Heart right ventricle (tissue), 16 donors: ENCODE data around the gene ARAF. TPM values are rescaled to one million over a fixed set of nuclear protein-coding genes. Genes with fewer than 3 reads are reported as not detected.

Source experiments
- ATAC-seq, 8 donors: fragments of 200-7000 bp; cut with Tn5 transposase; one replicate each; pipeline ENCODE4 v1.9.1; 2020; ENCODE audit warnings: mild to moderate bottlenecking in 8 of 8, moderate library complexity in 8 of 8, moderate number of reproducible peaks in 1 of 8
- DNase-seq, 2 donors: peaks; one replicate each; pipeline ENCODE4 v3.0.0-alpha.2; 2020
- H3K27ac ChIP-seq, 10 donors: fragments of 200-600 bp; sonication (generic) in 2 of 10; one replicate each; pipeline versions ENCODE4 v1.5.0 to v1.8.0; 2020 to 2022; ENCODE audit warnings: mild to moderate bottlenecking in 3 of 10
- H3K27me3 ChIP-seq, 7 donors: fragments of 200-600 bp; one replicate each; pipeline ENCODE4 v1.8.0; 2021 to 2022; ENCODE audit warnings: mild to moderate bottlenecking in 2 of 7
- H3K36me3 ChIP-seq, 9 donors: fragments of 200-600 bp; sonication (generic) in 1 of 9; one replicate each; pipeline versions ENCODE4 v1.5.0 to v1.8.0; 2020 to 2022; ENCODE audit warnings: mild to moderate bottlenecking in 2 of 9
- H3K4me1 ChIP-seq, 9 donors: fragments of 200-600 bp; sonication (generic) in 1 of 9; one replicate each; pipeline versions ENCODE4 v1.5.0 to v1.8.0; 2020 to 2022; ENCODE audit warnings: mild to moderate bottlenecking in 4 of 9
- H3K4me3 ChIP-seq, 10 donors: fragments of 200-600 bp; sonication (generic) in 2 of 10; one replicate each; pipeline versions ENCODE4 v1.5.0 to v1.8.0; 2020 to 2022; ENCODE audit warnings: mild to moderate bottlenecking in 7 of 10, moderate library complexity in 2 of 10
- H3K9me3 ChIP-seq, 11 donors: fragments of 200-600 bp in 10 of 11; sonication (generic) in 2 of 11; one replicate each; pipeline versions ENCODE4 v1.5.0 to v1.8.0; 2013 to 2022; ENCODE audit warnings: mild to moderate bottlenecking in 2 of 11, control low read depth in 1 of 11, moderate library complexity in 1 of 11
- CTCF ChIP-seq, 9 donors: fragments of 200-600 bp; sonication (generic) in 2 of 9; IDR thresholded peaks; one replicate each; pipeline versions ENCODE4 v1.5.0 to v1.8.0; 2021 to 2022; ENCODE audit warnings: antibody characterized with exemption in 9 of 9, mild to moderate bottlenecking in 5 of 9, moderate library complexity in 1 of 9
- WGBS, 2 donors: extraction: QIAGEN DNeasy Blood & Tissue Kit; methylation state at CpG; one replicate each; pipeline ENCODE4 v1.1.7; 2013; ENCODE audit warnings: inconsistent platforms in 1 of 2; 5-methylcytosine and 5-hydroxymethylcytosine counted together
- intact Hi-C, 10 donors: fragments of 100-400 bp; cut with DNase I; formaldehyde crosslinking; loops; one replicate each; pipeline versions ENCODE4 v1.11.1 to v1.14.2; 2022
- microRNA-seq, 2 donors: library from miRNA; unstranded; fragments of <30 nt; microRNA quantifications; one replicate each; pipeline ENCODE4 v1.2.0, GENCODE V29; 2021
- polyA plus RNA-seq, 2 donors: library from polyadenylated mRNA; stranded (reverse); fragments of 200-250 nt; gene quantifications; one replicate each; pipeline ENCODE4 v1.2.3, GENCODE V29; 2013
- total RNA-seq, 10 donors: library from RNA; stranded (reverse); fragmentation: NEBNext Ultra II Directional in 3 of 10; extraction: Animal tissue kit (Norgen Biotek cat#: 25700) in 3 of 10; gene quantifications; one replicate each; pipeline versions ENCODE4 v1.2.1 to v1.2.4, GENCODE V29; 2021 to 2023
- donor health status: Arrhythmogenic right ventricular cardiomyopathy.
- donor health status: ischemic (EF 13 %, LVEDD 7.1; RV severe dilation, severe dysfunction).
- donor health status: healthy with polysubstance abuse.
- donor health status: DM: no; HTN: yes; CAD: no.
- donor health status: DM: no; HTN: no; CAD: no.
- donor health status: ischemic (EF 25% LVEDD 6.9; RV normal size, moderate dysfunction).
- donor health status: ischemic (EF 25% LVEDD 5.7; RV mildly dilated, moderate dysfunction).
- donor health status: healthy.
- donor health status: DM: yes; HTN: yes; CAD: no.
- donor health status: Ischemic cardiomyopathy.
- donor health status: ischemic (EF 35%, LVEDD 5.7; RV mildly dilated, moderate dysfunction).
- donor health status: nonischemic (EF 11% LVEDD 7.7; RV severe dilation, severe dysfunction).
- donor health status: DM: yes; HTN: yes; CAD: no.
- donor health status: PGD.
- donor health status: ischemic (EF 29% LVEDD 5.4; RV normal size, mild dysfunction).
- donor health status: nonischemic (EF 23%, LVEDD 6.1; RV moderate dilation, normal function).

The ARAF gene
- total and polyA plus RNA-seq, 12 donors = 45.2 to 93.1 (median 77.3) TPM

GRCh38 chrX:47619486-47620302 lies 58.7 kb downstream of the ARAF start, which contains the start of gene SYN1:
Gene SYN1 (minus strand): TSS chrX:47619857. CDS start chrX:47619728, 129 bp downstream.
- intact Hi-C loops = no loop called here
- TF ChIP-seq CTCF (IDR thresholded peaks at IDR 0.05) = peak in 3 of 9 donors; percentile 24 to 63 (median 41)
- ATAC-seq = peak; percentile 92 to 98 (median 94)
- Histone ChIP-seq H3K27ac (no peak within 1 kb of the TSS), H3K27me3 (peaks cover 0 to 48% (median 0%) of the 10 kb centered on the region in 7 donors), H3K9me3 (no peaks in the 10 kb centered on the region), H3K4me1 (peaks cover 0 to 5% (median 0%) of the 10 kb centered on the region in 9 donors), H3K36me3 (no peaks in the 10 kb centered on the region), H3K4me3 (peak within 1 kb of the TSS in 8 of 10 donors; percentile 10 to 48 (median 42))
- peak; percentile 79 to 83 for DNase-seq
- 1 to 3% methylated on average over 26 to 82 of the region's 88 CpGs for WGBS, 2 donors

GRCh38 chrX:47620303-47620685 lies 59.3 kb downstream of the ARAF start:
- no peak overlapping the region for H3K4me3 ChIP-seq
- DNase-seq (no peak), ATAC-seq (no peak)
- H3K27me3 ChIP-seq = peaks cover 0 to 47% (median 0%) of the 10 kb centered on the region in 7 donors
- no peaks in the 10 kb centered on the region for H3K36me3 ChIP-seq
- 48 to 49% methylated on average over 9 of the region's 9 CpGs for WGBS, 2 donors
- no peak for TF ChIP-seq CTCF (IDR thresholded peaks at IDR 0.05)
- intact Hi-C loops = no loop called here
- no peak overlapping the region for H3K27ac ChIP-seq
- H3K4me1 ChIP-seq = peaks cover 0 to 5% (median 0%) of the 10 kb centered on the region in 9 donors
- H3K9me3 ChIP-seq = no peaks in the 10 kb centered on the region

Small RNA genes within 50 kb of the gene (microRNA-seq; reads per million reads assigned to microRNA genes)
- 0 reads per million in 2 donors for gene MIR4769

Other genes with a start within 250 kb of the ARAF start
- under 1 TPM in 3 of 10 donors, not detected in 7; 0.15 to 0.25 (median 0.23) TPM for gene ZNF157, start 190.6 kb upstream of the ARAF start, total RNA-seq
- under 1 TPM; 0.03 to 0.15 TPM for gene ZNF157, start 190.6 kb upstream of the ARAF start, polyA plus RNA-seq
- gene ZNF41, start 78.0 kb upstream of the ARAF start, total RNA-seq = 10 to 100 TPM; 10.6 to 19.3 (median 14.8) TPM
- 1 to 10 TPM; 3.1 to 6.7 TPM for gene ZNF41, start 78.0 kb upstream of the ARAF start, polyA plus RNA-seq
- gene TIMP1, start 21.2 kb downstream of the ARAF start, total RNA-seq = 100 to 1,000 TPM in 2 of 10 donors, 10 to 100 TPM in 8; 32.8 to 534 (median 68.8) TPM
- gene TIMP1, start 21.2 kb downstream of the ARAF start, polyA plus RNA-seq = 100 to 1,000 TPM; 240 to 826 TPM
- 10 to 100 TPM; 10.4 to 16.3 (median 13.8) TPM for gene SYN1, start 58.7 kb downstream of the ARAF start, total RNA-seq
- gene SYN1, start 58.7 kb downstream of the ARAF start, polyA plus RNA-seq = 10 to 100 TPM in 1 of 2 donors, 1 to 10 TPM in 1; 7.0 to 11.1 TPM
- gene CFP, start 68.7 kb downstream of the ARAF start, total RNA-seq = 10 to 100 TPM in 1 of 10 donors, 1 to 10 TPM in 9; 1.1 to 12.4 (median 1.8) TPM
- 1 to 10 TPM; 2.3 to 2.4 TPM for gene CFP, start 68.7 kb downstream of the ARAF start, polyA plus RNA-seq
- 10 to 100 TPM; 22.1 to 31.1 (median 24.8) TPM for gene ELK1, start 89.4 kb downstream of the ARAF start, total RNA-seq
- gene ELK1, start 89.4 kb downstream of the ARAF start, polyA plus RNA-seq = 10 to 100 TPM in 1 of 2 donors, 1 to 10 TPM in 1; 6.9 to 34.1 TPM
- gene UXT, start 98.0 kb downstream of the ARAF start, total RNA-seq = 100 to 1,000 TPM in 2 of 10 donors, 10 to 100 TPM in 8; 84.1 to 113 (median 92.1) TPM
- gene UXT, start 98.0 kb downstream of the ARAF start, polyA plus RNA-seq = 100 to 1,000 TPM in 1 of 2 donors, 10 to 100 TPM in 1; 89.6 to 242 TPM